ENCODE data around the gene LHFPL5. TPM values are rescaled to one million over a fixed set of nuclear protein-coding genes. Genes with fewer than 3 reads are reported as not detected.

LHFPL5 gene
- total and polyA plus RNA-seq, 2 experiments from 2014 or later, result not detected

GRCh38 chr6:35823601-35824000 lies 18.4 kb downstream of the LHFPL5 start (continued):
- TF ChIP-seq ZNF462 (CRISPR knock-in tag; IDR thresholded peaks at IDR 0.05) (no peak), EZH2phosphoT487 (IDR thresholded peaks at IDR 0.05; ENCODE audit: unreplicated experiment) (no peak), ZNF331 (CRISPR knock-in tag; IDR thresholded peaks at IDR 0.05; ENCODE audit: low read depth) (no peak)

- Histone ChIP-seq H4K20me1 (replicated peaks; ENCODE audit: insufficient read depth) (no peaks in the 10 kb centered on the region), H3K4me3 (no peak overlapping the region), H3K36me3 (ENCODE audit: insufficient read depth) (no peaks in the 10 kb centered on the region), H3K27me3 (ENCODE audit: insufficient read depth) (no peaks in the 10 kb centered on the region), H3K9me2 (ENCODE audit: insufficient read depth) (no peaks in the 10 kb centered on the region), H3K4me1 (ENCODE audit: insufficient read depth) (no peaks in the 10 kb centered on the region), H3K27ac (ENCODE audit: low read depth) (no peak overlapping the region), H3K79me2 (replicated peaks; ENCODE audit: insufficient read depth) (no peaks in the 10 kb centered on the region), H3K4me2 (no peak overlapping the region), H3F3A (replicated peaks; ENCODE audit: low read depth) (no peaks in the 10 kb centered on the region), H2AFZ (no peak overlapping the region)
- Mint-ChIP-seq H3K27me3 (ENCODE audit: insufficient read depth, low read depth, poor library complexity) (peaks cover 2% of the 10 kb centered on the region), H3K27ac (no peak overlapping the region), H3K4me3 (no peak overlapping the region), H3K36me3 (ENCODE audit: low read depth) (no peaks in the 10 kb centered on the region; the same call in 2 of the 3 replicates), H3K9me3 (no peaks in the 10 kb centered on the region), H3K4me1 (no peaks in the 10 kb centered on the region)
- no peak for ATAC-seq
- DNase-seq (ENCODE audit: low spot score), result no peak
- no peak for TF ChIP-seq ETS1 (IDR thresholded peaks at IDR 0.05)
- TF ChIP-seq NANOG (IDR thresholded peaks at IDR 0.05; ENCODE audit: borderline replicate concordance), result no peak
- TF ChIP-seq CREB1 (CRISPR knock-in tag; IDR thresholded peaks at IDR 0.05; ENCODE audit: low read depth), result no peak
- no peak for TF ChIP-seq ZNF462 (CRISPR knock-in tag; IDR thresholded peaks at IDR 0.05)
These were observed 19.5 kb downstream of the LHFPL5 start for GRCh38 chr6:35824552-35825192.
